Left lobe of liver (tissue), 2 donors: ENCODE results near the gene CX3CR1. TPM values are rescaled to one million over a fixed set of nuclear protein-coding genes. Genes with fewer than 3 reads are reported as not detected.
"Not testable (repeated sequence)": the region's sequence is repeated elsewhere in the genome, so short reads cannot be mapped to it uniquely, and the experiment has no call there.

Experiments
- ATAC-seq: fragments of 200-7000 bp; cut with Tn5 transposase; one replicate; pipeline ENCODE4 v1.9.1; 2020; ENCODE audit warnings: mild to moderate bottlenecking, moderate library complexity
- DNase-seq: peaks from one replicate; pipeline ENCODE4 v3.0.0-alpha.2; 2020; ENCODE audit warnings: low spot score
- total RNA-seq: library from RNA; stranded (reverse); gene quantifications from one replicate; pipeline ENCODE4 v1.2.1, GENCODE V29; 2021
- donor health status: DM: no; HTN: no; CAD: no; lungs with moderate emphysema.
- donor health status: DM: no; HTN: yes; CAD: no.

Gene CX3CR1
- total RNA-seq, 1 donor from 2014 or later = 0.43 TPM

DNA sequence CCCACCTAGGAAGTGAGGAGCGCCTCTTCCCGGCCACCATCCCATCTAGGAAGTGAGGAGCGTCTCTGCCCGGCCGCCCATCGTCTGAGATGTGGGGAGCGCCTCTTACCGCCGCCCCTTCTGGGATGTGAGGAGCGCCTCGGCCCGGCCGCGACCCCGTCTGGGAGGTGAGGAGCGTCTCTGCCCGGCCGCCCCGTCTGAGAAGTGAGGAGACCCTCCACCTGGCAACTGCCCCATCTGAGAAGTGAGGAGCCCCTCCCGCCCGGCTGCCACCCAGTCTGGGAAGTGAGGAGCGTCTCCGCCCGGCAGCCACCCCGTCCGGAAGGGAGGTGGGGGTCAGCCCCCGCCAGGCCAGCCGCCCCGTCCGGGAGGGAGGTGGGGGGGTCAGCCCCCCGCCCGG lies 52.2 kb downstream of the CX3CR1 start:
- not testable (repeated sequence) for DNase-seq, ATAC-seq

DNA sequence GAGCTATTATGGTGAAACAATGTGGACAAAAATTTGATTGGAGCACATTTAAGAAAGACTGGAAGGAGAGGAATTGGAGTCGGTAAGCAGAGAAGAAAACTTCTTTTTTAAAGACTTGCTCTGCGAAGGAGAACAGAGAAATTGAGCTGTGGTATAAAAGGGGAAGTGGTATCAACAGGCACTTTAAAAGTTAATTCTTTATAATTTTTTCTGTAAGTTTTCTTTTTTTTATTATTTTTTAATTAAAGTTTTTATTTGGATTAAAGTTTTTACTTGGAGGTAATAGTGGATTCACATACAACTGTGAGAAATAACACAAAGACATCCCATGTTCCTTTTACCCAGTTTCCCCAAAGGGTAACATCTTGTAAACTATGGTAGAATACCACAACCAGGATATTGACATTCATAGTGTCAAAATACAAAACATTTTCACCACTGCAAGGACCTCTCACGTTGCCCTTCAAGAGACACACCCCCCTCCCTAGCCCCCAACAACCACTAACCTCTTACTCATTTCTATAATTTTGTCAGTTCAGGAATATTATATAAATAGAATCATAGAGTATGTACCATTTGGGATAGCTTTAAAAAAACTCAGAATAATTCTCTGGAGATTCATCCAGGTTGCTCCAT lies 53.6 kb downstream of the CX3CR1 start:
- DNase-seq (no peak), ATAC-seq (no peak)

DNA sequence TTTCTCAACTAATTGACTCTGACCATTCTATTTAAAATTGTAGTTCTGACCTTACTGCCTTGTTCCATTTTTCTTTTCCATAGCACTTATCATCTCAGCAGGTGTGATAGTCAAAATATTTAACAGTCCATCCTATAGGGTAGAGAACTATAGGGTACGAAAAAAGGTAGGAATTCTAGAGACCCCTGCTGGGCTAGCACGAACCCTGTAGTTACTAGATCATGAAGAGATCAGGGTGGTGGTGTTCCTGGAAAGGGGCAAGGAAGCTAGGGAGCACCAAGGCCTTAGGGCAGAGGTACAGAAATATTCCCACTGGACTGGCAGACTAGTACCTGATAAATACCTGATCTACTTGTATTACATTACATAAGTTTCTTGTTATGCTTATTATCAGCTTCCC lies 55.5 kb downstream of the CX3CR1 start:
- ATAC-seq = no peak
- no peak for DNase-seq

DNA sequence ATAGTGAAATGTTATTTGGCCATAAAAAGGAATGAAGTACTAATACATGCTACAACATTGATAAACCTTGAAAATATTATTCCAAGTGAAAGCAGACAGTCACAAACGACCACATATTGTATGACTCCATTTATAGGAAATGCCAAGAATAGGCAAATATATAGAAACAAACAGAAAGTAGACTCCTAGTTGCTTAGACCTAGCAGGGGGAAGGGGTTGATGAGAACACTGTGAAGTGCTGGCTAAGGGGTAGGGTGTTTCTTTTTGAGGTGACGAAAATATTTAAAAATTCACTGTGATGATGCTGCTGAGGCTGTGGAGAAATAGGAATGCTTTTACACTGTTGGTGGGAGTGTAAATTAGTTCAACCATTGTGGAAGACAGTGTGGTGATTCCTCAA lies 56.9 kb downstream of the CX3CR1 start:
- DNase-seq (no peak), ATAC-seq (no peak)

DNA sequence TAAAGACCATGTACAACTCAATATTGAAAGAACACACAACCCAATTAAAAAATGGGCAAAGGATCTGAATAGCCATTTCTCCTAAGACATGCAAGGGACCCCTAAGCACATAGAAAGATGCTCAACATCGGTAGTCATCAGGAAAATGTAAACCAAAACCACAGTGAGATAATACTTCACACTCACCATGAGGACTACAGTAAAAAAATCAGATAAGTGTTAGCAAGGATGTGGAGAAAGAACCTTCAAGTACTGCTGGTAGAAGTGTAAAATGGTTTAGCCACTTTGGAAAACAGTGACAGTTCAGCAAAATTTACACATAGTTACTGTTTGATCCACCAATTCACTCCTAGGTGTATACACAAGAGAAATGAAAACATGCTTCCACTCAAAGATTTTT lies 57.4 kb downstream of the CX3CR1 start:
- DNase-seq (no peak), ATAC-seq (no peak)

DNA sequence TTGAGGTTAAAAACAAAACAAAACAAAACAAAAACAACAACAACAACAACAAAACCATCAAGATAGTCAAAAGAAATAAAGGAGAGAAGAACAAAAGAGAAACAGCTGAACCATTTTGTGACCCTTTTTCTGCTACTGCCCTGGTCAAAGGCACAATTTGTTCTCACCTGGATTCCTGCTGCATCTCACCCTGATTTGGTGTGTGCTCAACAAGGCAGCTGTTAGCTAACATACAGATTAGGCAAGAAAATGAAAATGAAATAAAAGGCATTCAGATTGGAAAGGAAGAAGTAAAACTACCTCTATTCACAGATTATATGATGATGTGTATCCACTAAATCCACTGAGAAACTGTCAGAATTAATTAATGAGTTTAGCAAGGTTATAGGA lies 58.7 kb downstream of the CX3CR1 start:
- ATAC-seq = no peak

DNA sequence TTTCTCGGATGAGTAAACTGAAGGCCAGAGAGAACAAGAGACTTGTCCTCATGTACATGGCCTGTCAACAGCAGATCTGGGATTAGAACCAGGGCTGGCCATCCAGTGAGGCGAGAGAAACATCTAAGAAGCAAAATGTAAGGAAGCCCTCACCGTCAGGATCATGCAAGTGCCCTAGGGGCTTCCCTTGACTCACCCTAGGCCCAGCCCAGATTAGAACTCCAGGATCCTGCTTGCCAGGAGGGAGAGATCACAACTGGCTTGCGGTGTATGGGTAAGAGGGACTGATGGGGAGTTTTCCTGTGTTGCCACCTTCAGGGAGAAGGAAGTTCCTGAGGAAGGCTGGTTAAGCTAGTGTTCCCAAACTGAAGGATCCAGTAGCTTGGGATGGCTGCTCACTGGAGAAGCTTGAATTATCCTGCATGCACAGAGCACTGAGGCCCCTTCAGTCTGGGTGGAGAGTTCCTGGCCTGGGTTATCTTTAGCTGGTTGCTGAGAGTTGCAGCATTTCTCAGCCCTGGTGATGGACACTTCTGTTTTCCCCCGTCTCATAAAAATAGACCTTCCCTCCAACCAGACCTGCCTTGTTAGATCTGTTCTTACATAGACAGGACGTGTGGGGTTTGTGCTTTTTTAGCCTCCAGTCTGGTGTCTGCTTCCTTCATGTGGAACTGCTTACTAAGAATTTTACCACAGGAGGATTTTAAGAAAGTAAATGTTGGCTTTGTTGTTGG lies 59.3 kb downstream of the CX3CR1 start:
- no peak for ATAC-seq
- no peak for DNase-seq

More for the DNA sequence above, 58.7 kb downstream of the CX3CR1 start:
- no peak for DNase-seq

DNA sequence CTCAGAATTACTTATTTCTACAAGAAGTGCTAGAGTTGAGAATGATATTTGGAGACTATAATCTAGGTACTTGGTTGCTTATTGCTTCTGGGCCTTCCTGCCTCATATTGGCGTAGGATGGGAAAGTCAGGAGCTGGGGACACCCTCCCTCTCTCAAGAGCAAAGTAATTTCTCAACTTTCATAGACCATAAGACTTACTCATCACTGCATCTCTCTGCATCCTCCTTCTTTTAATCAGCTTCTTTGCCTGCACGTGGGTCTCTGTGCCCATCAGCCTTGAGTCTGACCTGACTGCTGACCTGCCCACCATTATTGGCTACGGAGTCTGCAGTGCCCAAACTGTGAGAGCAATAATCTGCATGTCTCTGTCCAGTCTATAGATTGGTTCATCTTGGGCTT lies 60.1 kb downstream of the CX3CR1 start:
- DNase-seq (no peak), ATAC-seq (no peak)

DNA sequence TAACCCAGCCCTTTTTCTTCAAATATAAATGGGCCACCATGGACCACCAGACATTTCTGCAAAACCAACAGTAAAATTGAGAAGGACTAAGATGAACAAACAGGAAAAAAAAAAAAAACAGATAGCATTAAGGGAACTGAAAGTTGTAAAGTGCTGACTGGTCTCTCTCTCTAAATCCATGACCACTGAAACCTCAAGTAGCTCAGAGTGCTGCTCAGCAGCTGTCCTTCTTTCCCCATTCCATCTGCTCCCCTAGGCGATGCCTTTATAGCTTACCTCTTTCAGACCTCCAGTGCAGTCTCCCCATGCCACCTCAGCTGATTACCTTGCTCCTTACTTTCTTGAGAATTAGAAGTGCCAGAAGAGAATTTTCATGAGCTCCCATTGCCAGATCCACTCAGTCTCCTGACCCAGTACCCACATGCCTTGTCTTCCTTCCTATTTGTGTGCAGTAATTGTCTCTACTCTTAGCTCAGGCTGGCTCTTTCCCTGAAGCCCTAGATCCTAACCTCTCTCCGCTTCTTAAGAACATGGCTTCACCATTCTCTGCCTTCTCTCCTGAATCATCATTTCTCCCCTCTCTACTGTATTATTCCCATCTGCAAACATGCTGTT lies 63.6 kb downstream of the CX3CR1 start:
- DNase-seq = no peak
- peak; percentile 34 for ATAC-seq

DNA sequence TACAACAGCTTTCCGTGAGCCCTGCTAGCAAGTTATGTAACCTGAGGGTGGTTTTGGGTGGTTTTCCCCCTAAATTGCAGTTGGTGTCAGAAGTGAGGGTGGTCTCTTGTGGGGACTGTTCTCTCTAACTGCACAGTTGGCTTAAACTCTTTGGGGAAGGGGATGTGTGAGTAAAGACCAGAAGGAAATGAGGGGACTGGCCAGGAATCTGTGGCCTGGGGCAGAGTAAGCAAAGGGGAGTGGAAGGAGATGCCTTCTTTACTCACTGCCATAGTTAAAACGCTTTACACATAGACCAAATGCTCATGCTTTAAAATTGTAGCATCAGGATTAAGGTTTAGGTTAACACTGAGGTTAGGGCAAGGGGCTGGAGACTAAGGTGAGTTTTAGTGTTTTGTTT lies 66.2 kb downstream of the CX3CR1 start:
- ATAC-seq = no peak

More for the DNA sequence above, 66.2 kb downstream of the CX3CR1 start:
- no peak for DNase-seq

Other genes with a start within 250 kb of the CX3CR1 start
- gene SCN11A, start 228.1 kb downstream of the CX3CR1 start, total RNA-seq = 0.15 TPM
- gene WDR48, start 228.0 kb downstream of the CX3CR1 start, total RNA-seq = 12.1 TPM
- gene GORASP1, start 172.4 kb downstream of the CX3CR1 start, total RNA-seq = 39.4 TPM
- gene TTC21A, start 172.4 kb downstream of the CX3CR1 start, total RNA-seq = 2.3 TPM
- 9.0 TPM for gene CSRNP1, start 126.4 kb downstream of the CX3CR1 start, total RNA-seq
- not detected for gene XIRP1, start 87.4 kb downstream of the CX3CR1 start, total RNA-seq
- not detected for gene CCR8, start 49.7 kb upstream of the CX3CR1 start, total RNA-seq
- gene SLC25A38, start 103.3 kb upstream of the CX3CR1 start, total RNA-seq = 28.9 TPM
- 280 TPM for gene RPSA, start 126.7 kb upstream of the CX3CR1 start, total RNA-seq
- not detected for gene MOBP, start 187.6 kb upstream of the CX3CR1 start, total RNA-seq